22Rv1 (cell line): ENCODE results near the gene GLI2.

Experiments used
- ZFX ChIP-seq: fragments of 450-650 bp; IDR thresholded peaks from 2 replicates; pipeline ENCODE4 v1.6.1; 2017; ENCODE audit warnings: antibody characterized with exemption, borderline replicate concordance
- TF ChIP-seq, protein P1 (sequence below): fragments of 450-650 bp; IDR thresholded peaks from 2 replicates; pipeline ENCODE4 v1.5.1; 2017; ENCODE audit warnings: mild to moderate bottlenecking

- TF ChIP-seq, protein P1, sequence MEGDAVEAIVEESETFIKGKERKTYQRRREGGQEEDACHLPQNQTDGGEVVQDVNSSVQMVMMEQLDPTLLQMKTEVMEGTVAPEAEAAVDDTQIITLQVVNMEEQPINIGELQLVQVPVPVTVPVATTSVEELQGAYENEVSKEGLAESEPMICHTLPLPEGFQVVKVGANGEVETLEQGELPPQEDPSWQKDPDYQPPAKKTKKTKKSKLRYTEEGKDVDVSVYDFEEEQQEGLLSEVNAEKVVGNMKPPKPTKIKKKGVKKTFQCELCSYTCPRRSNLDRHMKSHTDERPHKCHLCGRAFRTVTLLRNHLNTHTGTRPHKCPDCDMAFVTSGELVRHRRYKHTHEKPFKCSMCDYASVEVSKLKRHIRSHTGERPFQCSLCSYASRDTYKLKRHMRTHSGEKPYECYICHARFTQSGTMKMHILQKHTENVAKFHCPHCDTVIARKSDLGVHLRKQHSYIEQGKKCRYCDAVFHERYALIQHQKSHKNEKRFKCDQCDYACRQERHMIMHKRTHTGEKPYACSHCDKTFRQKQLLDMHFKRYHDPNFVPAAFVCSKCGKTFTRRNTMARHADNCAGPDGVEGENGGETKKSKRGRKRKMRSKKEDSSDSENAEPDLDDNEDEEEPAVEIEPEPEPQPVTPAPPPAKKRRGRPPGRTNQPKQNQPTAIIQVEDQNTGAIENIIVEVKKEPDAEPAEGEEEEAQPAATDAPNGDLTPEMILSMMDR = no peak
- no peak for TF ChIP-seq ZFX
These were observed 18.6 kb downstream of the GLI2 start for GRCh38 chr2:120754067-120754960.
